ENCODE results near the gene CACTIN.
"Not testable (repeated sequence)": the region's sequence is repeated elsewhere in the genome, so short reads cannot be mapped to it uniquely, and the experiment has no call there.

CACTIN gene

GRCh38 chr19:3661284-3662238 lies 35.0 kb upstream of the CACTIN start:
- FAIRE-seq = no peak

GRCh38 chr19:3660493-3661219 lies 34.1 kb upstream of the CACTIN start:
- no peak for FAIRE-seq

- no peak for FAIRE-seq
These were observed 33.1 kb upstream of the CACTIN start for GRCh38 chr19:3659746-3660112.

- no peak for FAIRE-seq
These were observed 32.5 kb upstream of the CACTIN start for GRCh38 chr19:3658870-3659745.

GRCh38 chr19:3658004-3658869 lies 31.6 kb upstream of the CACTIN start:
- no peak for FAIRE-seq

GRCh38 chr19:3657395-3657769 lies 30.8 kb upstream of the CACTIN start:
- no peak for FAIRE-seq

- FAIRE-seq = no peak
These were observed 30.3 kb upstream of the CACTIN start for GRCh38 chr19:3656747-3657394.

- FAIRE-seq = no peak
These were observed 29.6 kb upstream of the CACTIN start for GRCh38 chr19:3656073-3656746.

- no peak for FAIRE-seq
These were observed 28.9 kb upstream of the CACTIN start for GRCh38 chr19:3655402-3656072.

- FAIRE-seq = no peak
These were observed 27.4 kb upstream of the CACTIN start for GRCh38 chr19:3653865-3654513.

GRCh38 chr19:3653081-3653795 lies 26.6 kb upstream of the CACTIN start:
- FAIRE-seq = no peak

- FAIRE-seq = no peak
These were observed 25.8 kb upstream of the CACTIN start for GRCh38 chr19:3652422-3652821.

- no peak for FAIRE-seq
These were observed 25.1 kb upstream of the CACTIN start for GRCh38 chr19:3651684-3652083.

GRCh38 chr19:3649888-3650287 lies 23.3 kb upstream of the CACTIN start:
- no peak for FAIRE-seq

GRCh38 chr19:3648037-3648905 lies 21.7 kb upstream of the CACTIN start:
- FAIRE-seq = no peak

- FAIRE-seq = not testable (repeated sequence)
These were observed 20.5 kb upstream of the CACTIN start for GRCh38 chr19:3647102-3647501.

GRCh38 chr19:3646336-3647092 lies 19.9 kb upstream of the CACTIN start:
- no peak for FAIRE-seq
